Endothelial cell of umbilical vein (primary cell): ENCODE results near the gene CTSZ. TPM values are rescaled to one million over a fixed set of nuclear protein-coding genes. Genes with fewer than 3 reads are reported as not detected.

Experiments
- BruUV-seq: library from RNA; stranded (reverse); fragments of 400-500 nt; replicated peaks from 2 replicates; lab custom pipeline; 2021; lab: Mats Ljungman, UMichigan
- CTCF ChIA-PET: fragments of 300-600, 350-600 bp; sonication (Branson Sonifier 250); formaldehyde crosslinking; loops from one replicate; lab custom pipeline; 2021; ENCODE audit warnings: antibody characterized with exemption, inconsistent platforms; lab: Charles Lee
- POLR2A ChIA-PET: fragments of 300-600, 350-600 bp; sonication (Branson Sonifier 250); formaldehyde crosslinking; loops from one replicate; lab custom pipeline; 2021; ENCODE audit warnings: antibody characterized with exemption, inconsistent platforms; lab: Charles Lee
- DNase-seq: peaks from one replicate; pipeline ENCODE4 v3.0.0-alpha.2; 2011; ENCODE audit warnings: low read depth, low spot score
- FAIRE-seq: peaks from 2 replicates; lab custom pipeline; 2011; peaks lifted over from hg19 to GRCh38; lab: Jason Lieb, UNC
- H2AFZ ChIP-seq: 2 replicates; pipeline ENCODE4 v1.6.0; 2012; ENCODE audit warnings: low read depth, low read length, control low read depth, inconsistent platforms
- H3K27ac ChIP-seq: 2 replicates; pipeline ENCODE4 v1.5.1; 2011; ENCODE audit warnings: low read depth, mild to moderate bottlenecking, control low read depth, low read length, moderate library complexity; ENCODE audit not compliant: insufficient read depth
- H3K27me3 ChIP-seq, 2 experiments: 2 replicates each; pipeline versions ENCODE4 v1.6.0 to v1.6.1; 2011; ENCODE audit warnings: low read length in 2 of 2, mixed read lengths in 1 of 2; ENCODE audit not compliant: control insufficient read depth in 2 of 2, insufficient read depth in 2 of 2
- H3K36me3 ChIP-seq, 2 experiments: 2 replicates in 1 of 2; 3 replicates in 1 of 2; pipeline ENCODE4 v1.5.1; 2011; ENCODE audit warnings: low read length in 2 of 2, mild to moderate bottlenecking in 1 of 2, moderate library complexity in 1 of 2; ENCODE audit not compliant: control insufficient read depth in 2 of 2, insufficient read depth in 2 of 2; ENCODE audit errors: extremely low read depth in 1 of 2
- H3K4me1 ChIP-seq: 3 replicates; pipeline ENCODE4 v1.5.1; 2011; ENCODE audit warnings: mild to moderate bottlenecking, low read length; ENCODE audit not compliant: control insufficient read depth, insufficient read depth; ENCODE audit errors: extremely low read depth
- H3K4me2 ChIP-seq: 2 replicates; pipeline ENCODE4 v1.6.1; 2011; ENCODE audit warnings: low read length, control low read depth, mixed read lengths; ENCODE audit not compliant: insufficient read depth
- H3K4me3 ChIP-seq, 3 experiments: fragments of 200-600 bp in 1 of 3; sonication (generic), shearing (Covaris generic) in 1 of 3; replicated peaks in 1 of 3; 2 replicates each; pipeline ENCODE4 v1.5.1; 2011 to 2016; ENCODE audit warnings: control low read depth in 3 of 3, low read length in 3 of 3, mild to moderate bottlenecking in 2 of 3, inconsistent platforms in 1 of 3, low read depth in 1 of 3, moderate library complexity in 1 of 3; ENCODE audit not compliant: insufficient read depth in 1 of 3
- H3K79me2 ChIP-seq: 2 replicates; pipeline ENCODE4 v1.6.0; 2012; ENCODE audit warnings: low read length, inconsistent platforms; ENCODE audit not compliant: control insufficient read depth, insufficient read depth
- H3K9ac ChIP-seq: replicated peaks from 2 replicates; pipeline ENCODE3; 2011; ENCODE audit warnings: low read length, control low read depth; ENCODE audit not compliant: insufficient read depth; ENCODE audit errors: extremely low read depth
- H3K9me1 ChIP-seq: replicated peaks from 3 replicates; pipeline ENCODE4 v1.6.0; 2011; ENCODE audit warnings: mild to moderate bottlenecking, low read length; ENCODE audit not compliant: control insufficient read depth, insufficient read depth; ENCODE audit errors: extremely low read depth
- H3K9me3 ChIP-seq: replicated peaks from 2 replicates; pipeline ENCODE4 v1.5.1; 2012; ENCODE audit warnings: low read length, inconsistent platforms; ENCODE audit not compliant: control insufficient read depth, insufficient read depth
- H4K20me1 ChIP-seq: replicated peaks from 2 replicates; pipeline ENCODE3; 2011; ENCODE audit warnings: mild to moderate bottlenecking, low read length; ENCODE audit not compliant: control insufficient read depth, insufficient read depth; ENCODE audit errors: extremely low read depth
- EZH2 ChIP-seq: IDR thresholded peaks from 2 replicates; pipeline ENCODE4 v1.6.1; 2012; ENCODE audit warnings: borderline replicate concordance, low read depth, mild to moderate bottlenecking, moderate library complexity, low read length, inconsistent platforms; ENCODE audit not compliant: severe bottlenecking
- FOS ChIP-seq: IDR thresholded peaks from 2 replicates; pipeline ENCODE4 v1.6.1; 2011; ENCODE audit warnings: mild to moderate bottlenecking, low read length, moderate library complexity, borderline replicate concordance; ENCODE audit not compliant: insufficient read depth
- GATA2 ChIP-seq: IDR thresholded peaks from 2 replicates; pipeline ENCODE4 v1.7.0; 2011; ENCODE audit warnings: low read depth, mild to moderate bottlenecking, moderate library complexity, mixed read lengths, low read length; ENCODE audit not compliant: insufficient read length, insufficient read depth
- JUN ChIP-seq: IDR thresholded peaks from 2 replicates; pipeline ENCODE4 v1.6.1; 2011; ENCODE audit warnings: borderline replicate concordance, low read depth; ENCODE audit not compliant: insufficient read length, insufficient read depth
- MYC ChIP-seq: IDR thresholded peaks from one replicate; pipeline ENCODE4 v1.6.1; 2011; ENCODE audit warnings: mild to moderate bottlenecking, low read depth, low read length
- POLR2A ChIP-seq: IDR thresholded peaks from 2 replicates; pipeline ENCODE4 v1.6.1; 2012; ENCODE audit warnings: low read depth, mild to moderate bottlenecking, control low read depth, low read length
- POLR2AphosphoS5 ChIP-seq: IDR thresholded peaks from 2 replicates; pipeline ENCODE4 v1.6.1; 2012; ENCODE audit warnings: low read depth, mild to moderate bottlenecking, control low read depth, low read length, moderate library complexity; ENCODE audit not compliant: insufficient read depth
- dilution Hi-C: fragments of 300-500 bp; cut with MboI; formaldehyde crosslinking; loops from one replicate; pipeline ENCODE4 v1.15.0; 2019; ENCODE audit warnings: low sequenced_read_pairs; ENCODE audit not compliant: extremely low pct_ligation_motif_present
- intact Hi-C: fragments of 100-400 bp; cut with micrococcal nuclease; formaldehyde crosslinking; loops from one replicate; pipeline ENCODE4 v1.10.0; 2022
- polyA plus RNA-seq, 4 experiments: library from polyadenylated mRNA; depleted of rRNA in 3 of 4; stranded (reverse) in 3 of 4; unstranded in 1 of 4; fragments of >200 nt; gene quantifications; 2 replicates each; pipeline versions ENCODE4 v1.2.1 to v1.2.3, GENCODE V29; 2011 to 2012; ENCODE audit warnings: missing spikeins in 1 of 4
- total RNA-seq: library from RNA; stranded (reverse); gene quantifications from 2 replicates; pipeline ENCODE4 v1.2.3, GENCODE V29; 2021
- TF ChIP-seq, protein P1 (sequence below): IDR thresholded peaks from 2 replicates; pipeline ENCODE4 v1.6.1; 2011; ENCODE audit not compliant: insufficient read depth, insufficient read length
- TF ChIP-seq, protein P2 (sequence below), 2 donors: IDR thresholded peaks; 1 replicate in 1 of 2; 2 replicates in 1 of 2; pipeline ENCODE4 v1.5.1; 2011; ENCODE audit warnings: low read length in 2 of 2, mild to moderate bottlenecking in 2 of 2, moderate library complexity in 2 of 2, control low read depth in 1 of 2, inconsistent platforms in 1 of 2, low read depth in 1 of 2; ENCODE audit not compliant: insufficient read depth in 1 of 2; ENCODE audit errors: extremely low read depth in 1 of 2

CTSZ gene
- total and polyA plus RNA-seq, 2 donors (not counting 3 experiments of a cell fraction or from before 2014, with no cell fraction given), result 304 to 387 TPM

DNA sequence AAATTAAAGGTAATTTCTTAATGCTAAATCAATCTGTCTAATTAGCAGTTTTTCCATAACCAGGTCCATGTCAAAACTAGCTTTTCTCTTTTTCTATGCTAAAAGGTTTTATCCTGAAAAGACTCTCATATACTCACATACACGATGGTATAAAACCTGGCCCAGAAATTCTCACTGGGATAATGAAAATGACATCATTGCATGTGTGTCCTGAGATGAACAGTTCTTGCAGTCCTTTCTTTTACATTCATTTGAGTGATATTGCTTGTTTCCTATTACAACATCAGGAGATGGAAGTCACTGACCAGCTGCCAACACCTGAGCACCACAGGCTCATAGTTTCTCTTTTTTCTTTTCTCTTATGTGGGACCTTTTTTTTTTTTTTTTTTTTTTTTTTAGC is 43.4 kb upstream of the CTSZ start:
- H3K9ac ChIP-seq, result no peak overlapping the region
- H4K20me1 ChIP-seq, result no peaks in the 10 kb centered on the region
- H3K9me3 ChIP-seq, result no peaks in the 10 kb centered on the region
- no peaks in the 10 kb centered on the region for H3K36me3 ChIP-seq
- no peak for DNase-seq
- intact Hi-C loops (loop anchor here (10.0 kb wide), 1 partner anchor 444 kb away; no protein-coding TSS in a partner anchor), dilution Hi-C loops (no loop called here)
- no peaks in the 10 kb centered on the region for H3K4me1 ChIP-seq
- no peak overlapping the region for H3K4me2 ChIP-seq
- CTCF ChIA-PET, result interaction anchor here (0.6 to 1.8 kb wide), 4 partner anchors 9 to 500 kb away, joined by 3 to 7 read pairs (median 4); partner anchors contain the start of gene ATP5F1E
- no peaks in the 10 kb centered on the region for H3K79me2 ChIP-seq
- H2AFZ ChIP-seq, result no peak overlapping the region
- TF ChIP-seq GATA2, result no peak
- H3K4me3 ChIP-seq, result no peak overlapping the region
- peaks cover 18 to 33% of the 10 kb centered on the region in 2 experiments for H3K27me3 ChIP-seq
- POLR2A ChIA-PET, result no interaction called here
- FAIRE-seq, result no peak
- no peak overlapping the region for H3K27ac ChIP-seq
- no peaks in the 10 kb centered on the region for H3K9me1 ChIP-seq
- no TSS peak for BruUV-seq

DNA sequence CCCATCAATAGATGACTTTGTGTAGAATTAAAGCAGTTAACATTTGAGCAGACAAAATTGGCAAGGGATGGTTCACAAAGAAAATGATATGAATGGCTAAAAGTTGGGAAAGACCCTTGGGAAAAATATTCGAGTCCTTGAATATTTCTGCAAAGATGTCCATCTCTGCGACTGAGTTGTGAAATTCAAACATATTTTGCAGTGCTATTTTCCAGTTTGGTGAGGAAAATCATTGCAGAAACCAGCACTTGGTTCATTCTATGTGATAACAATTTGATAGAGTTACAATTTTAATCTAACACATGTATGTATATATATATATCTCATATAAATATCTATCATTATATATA is 41.6 kb upstream of the CTSZ start:
- BruUV-seq, result no TSS peak
- H3K4me2 ChIP-seq, result no peak overlapping the region
- no peaks in the 10 kb centered on the region for H3K9me3 ChIP-seq
- no peaks in the 10 kb centered on the region for H3K36me3 ChIP-seq
- no peaks in the 10 kb centered on the region for H4K20me1 ChIP-seq
- H3K9me1 ChIP-seq, result no peaks in the 10 kb centered on the region
- TF ChIP-seq POLR2A (no peak), MYC (no peak), POLR2AphosphoS5 (no peak), EZH2 (no peak), JUN (no peak), GATA2 (no peak), FOS (no peak)
- TF ChIP-seq, protein P1, sequence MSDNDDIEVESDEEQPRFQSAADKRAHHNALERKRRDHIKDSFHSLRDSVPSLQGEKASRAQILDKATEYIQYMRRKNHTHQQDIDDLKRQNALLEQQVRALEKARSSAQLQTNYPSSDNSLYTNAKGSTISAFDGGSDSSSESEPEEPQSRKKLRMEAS, result no peak
- TF ChIP-seq, protein P2, sequence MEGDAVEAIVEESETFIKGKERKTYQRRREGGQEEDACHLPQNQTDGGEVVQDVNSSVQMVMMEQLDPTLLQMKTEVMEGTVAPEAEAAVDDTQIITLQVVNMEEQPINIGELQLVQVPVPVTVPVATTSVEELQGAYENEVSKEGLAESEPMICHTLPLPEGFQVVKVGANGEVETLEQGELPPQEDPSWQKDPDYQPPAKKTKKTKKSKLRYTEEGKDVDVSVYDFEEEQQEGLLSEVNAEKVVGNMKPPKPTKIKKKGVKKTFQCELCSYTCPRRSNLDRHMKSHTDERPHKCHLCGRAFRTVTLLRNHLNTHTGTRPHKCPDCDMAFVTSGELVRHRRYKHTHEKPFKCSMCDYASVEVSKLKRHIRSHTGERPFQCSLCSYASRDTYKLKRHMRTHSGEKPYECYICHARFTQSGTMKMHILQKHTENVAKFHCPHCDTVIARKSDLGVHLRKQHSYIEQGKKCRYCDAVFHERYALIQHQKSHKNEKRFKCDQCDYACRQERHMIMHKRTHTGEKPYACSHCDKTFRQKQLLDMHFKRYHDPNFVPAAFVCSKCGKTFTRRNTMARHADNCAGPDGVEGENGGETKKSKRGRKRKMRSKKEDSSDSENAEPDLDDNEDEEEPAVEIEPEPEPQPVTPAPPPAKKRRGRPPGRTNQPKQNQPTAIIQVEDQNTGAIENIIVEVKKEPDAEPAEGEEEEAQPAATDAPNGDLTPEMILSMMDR (IDR thresholded peaks at IDR 0.05; ENCODE audit: extremely low read depth in 1 of 2, insufficient read depth in 1 of 2, low read depth in 1 of 2, low read length in 2 of 2), result no peak
- FAIRE-seq (no peak), DNase-seq (no peak)
- no peak overlapping the region for H3K9ac ChIP-seq
- no peaks in the 10 kb centered on the region for H3K79me2 ChIP-seq
- intact Hi-C loops, result no loop called here
- dilution Hi-C loops, result no loop called here
- H3K27me3 ChIP-seq, result peaks cover 15 to 30% of the 10 kb centered on the region in 2 experiments
- no peaks in the 10 kb centered on the region for H3K4me1 ChIP-seq
- H3K27ac ChIP-seq, result no peak overlapping the region
- ChIA-PET POLR2A (no interaction called here), CTCF (no interaction called here)
- H3K4me3 ChIP-seq, result no peak overlapping the region
- H2AFZ ChIP-seq, result no peak overlapping the region
